ENCODE results near the gene AKAP12.
A peak's percentile ranks its signal among the peaks of the same experiment; 100 is the strongest.

Gene AKAP12

DNA sequence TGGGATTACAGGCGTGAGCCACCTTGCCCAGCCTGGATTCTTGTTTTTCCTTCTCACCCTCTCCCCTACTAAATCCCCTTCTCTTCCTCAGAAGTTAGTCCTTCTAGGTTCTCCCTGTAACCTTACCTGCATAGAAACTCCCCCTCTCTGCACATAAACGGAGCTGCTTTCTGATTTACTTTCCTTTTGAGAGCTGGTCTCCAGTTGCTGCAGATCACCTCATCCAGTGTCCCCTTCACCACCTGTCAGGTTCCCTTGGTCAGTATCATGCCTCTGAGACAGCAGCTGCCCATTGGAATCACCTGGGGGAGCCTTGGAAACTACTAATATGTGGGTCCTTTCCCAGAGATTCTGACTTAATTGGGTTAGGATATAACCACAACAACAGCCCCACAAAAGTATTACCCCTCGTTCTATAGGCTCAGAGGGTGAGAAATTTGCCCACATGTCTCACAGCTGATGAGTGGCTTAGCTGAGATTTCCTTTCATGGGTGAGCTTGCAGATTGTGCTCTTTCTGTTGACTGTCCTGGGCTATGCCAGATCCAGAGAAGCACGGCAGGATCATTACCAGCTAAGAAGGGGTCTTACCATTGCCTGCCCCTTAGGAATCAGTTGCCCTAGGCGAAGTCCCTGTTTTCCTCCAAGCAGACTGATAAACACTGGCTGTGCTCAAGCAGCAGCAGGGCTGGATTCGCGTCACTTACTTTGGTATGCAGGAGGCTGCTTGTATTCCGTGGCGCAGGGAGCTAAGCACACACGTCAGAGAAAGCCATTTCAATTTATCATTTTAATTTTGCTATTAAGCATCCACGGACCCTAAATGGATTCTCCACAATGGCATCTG is 51.3 kb downstream of the AKAP12 start:
- Histone ChIP-seq H3K27me3 (ENCODE audit: insufficient read depth, insufficient read length) (no peaks in the 10 kb centered on the region), H3K36me3 (ENCODE audit: insufficient read depth, insufficient read length, low read length) (no peaks in the 10 kb centered on the region), H3K9me3 (ENCODE audit: insufficient read depth, low read length) (no peaks in the 10 kb centered on the region), H3K9ac (ENCODE audit: insufficient read length, low read depth) (no peak overlapping the region), H3K4me1 (ENCODE audit: insufficient read depth, insufficient read length) (peaks cover 6% of the 10 kb centered on the region), H3K4me3 (ENCODE audit: insufficient read length, low read depth) (no peak overlapping the region)
- DNase-seq (ENCODE audit: low read depth, low spot score), result peak; percentile 13
- no peak for TF ChIP-seq YY1 (IDR thresholded peaks at IDR 0.05; ENCODE audit: insufficient read depth, insufficient read length)
- no peak for TF ChIP-seq ZNF274 (IDR thresholded peaks at IDR 0.05; ENCODE audit: low read depth, low read length)
- TF ChIP-seq SUZ12 (IDR thresholded peaks at IDR 0.05; ENCODE audit: extremely low read depth, insufficient read depth, insufficient read length), result no peak

DNA sequence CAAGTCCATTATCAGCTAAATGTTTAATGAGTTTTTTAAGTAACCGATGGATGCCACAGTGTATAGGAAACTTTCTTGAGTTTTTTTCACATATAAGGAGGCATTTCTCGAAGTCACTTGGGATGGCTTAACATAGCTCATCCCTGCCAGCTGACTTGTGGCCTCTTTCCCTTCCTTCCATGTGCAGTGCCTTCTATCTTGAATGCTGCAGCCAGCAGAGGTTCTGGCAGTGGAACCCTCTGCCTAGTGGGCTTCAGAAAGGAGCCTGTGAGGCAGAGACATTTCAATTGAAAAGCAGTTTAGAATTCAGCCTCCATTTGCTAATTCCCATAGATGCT is 51.9 kb downstream of the AKAP12 start:
- TF ChIP-seq YY1 (IDR thresholded peaks at IDR 0.05; ENCODE audit: insufficient read depth, insufficient read length) (no peak), ZNF274 (IDR thresholded peaks at IDR 0.05; ENCODE audit: low read depth, low read length) (no peak), SUZ12 (IDR thresholded peaks at IDR 0.05; ENCODE audit: extremely low read depth, insufficient read depth, insufficient read length) (no peak)
- H3K27me3 ChIP-seq (ENCODE audit: insufficient read depth, insufficient read length), result no peaks in the 10 kb centered on the region
- H3K9me3 ChIP-seq (ENCODE audit: insufficient read depth, low read length), result no peaks in the 10 kb centered on the region
- peaks cover 6% of the 10 kb centered on the region for H3K4me1 ChIP-seq (ENCODE audit: insufficient read depth, insufficient read length)
- H3K4me3 ChIP-seq (ENCODE audit: insufficient read length, low read depth), result no peak overlapping the region
- H3K36me3 ChIP-seq (ENCODE audit: insufficient read depth, insufficient read length, low read length), result no peaks in the 10 kb centered on the region
- H3K9ac ChIP-seq (ENCODE audit: insufficient read length, low read depth), result no peak overlapping the region
- no peak for DNase-seq (ENCODE audit: low read depth, low spot score)

DNA sequence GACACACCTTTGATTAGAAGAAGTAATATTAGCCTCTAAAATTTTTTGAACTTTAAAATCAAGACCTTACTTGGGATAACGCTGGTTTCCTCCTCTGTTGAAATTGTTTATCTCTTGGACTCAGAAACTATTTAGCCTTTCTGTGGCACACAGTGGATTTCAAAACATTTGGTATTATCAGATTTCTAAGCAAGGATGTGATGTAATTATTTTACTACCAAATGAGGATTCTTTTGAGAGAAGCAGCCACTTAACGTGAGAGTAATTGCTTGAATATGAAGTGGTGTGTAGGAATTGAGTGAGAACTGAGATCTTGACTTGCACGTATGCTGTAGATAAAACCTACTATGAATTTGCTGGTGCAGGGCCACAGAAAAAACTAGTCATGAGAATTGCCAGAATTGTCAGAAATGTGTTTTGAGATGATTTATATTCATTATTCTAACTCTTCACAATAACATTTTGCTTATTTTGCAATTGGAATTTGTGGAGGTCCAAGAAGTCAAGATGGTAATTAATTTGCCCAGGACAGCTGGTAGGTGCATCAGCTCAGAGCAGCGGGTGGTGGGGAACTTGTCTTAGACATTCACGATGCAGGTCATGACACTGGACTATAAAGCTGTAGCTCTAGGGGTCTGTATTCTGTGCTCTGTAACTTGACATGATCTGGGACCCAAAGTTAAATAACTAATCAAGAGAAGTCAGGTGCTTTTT is 53.4 kb downstream of the AKAP12 start:
- H3K36me3 ChIP-seq (ENCODE audit: insufficient read depth, insufficient read length, low read length), result no peaks in the 10 kb centered on the region
- H3K4me1 ChIP-seq (ENCODE audit: insufficient read depth, insufficient read length), result peaks cover 6% of the 10 kb centered on the region
- H3K27me3 ChIP-seq (ENCODE audit: insufficient read depth, insufficient read length), result no peaks in the 10 kb centered on the region
- no peak overlapping the region for H3K9ac ChIP-seq (ENCODE audit: insufficient read length, low read depth)
- TF ChIP-seq SUZ12 (IDR thresholded peaks at IDR 0.05; ENCODE audit: extremely low read depth, insufficient read depth, insufficient read length) (no peak), YY1 (IDR thresholded peaks at IDR 0.05; ENCODE audit: insufficient read depth, insufficient read length) (no peak), ZNF274 (IDR thresholded peaks at IDR 0.05; ENCODE audit: low read depth, low read length) (no peak)
- no peak overlapping the region for H3K4me3 ChIP-seq (ENCODE audit: insufficient read length, low read depth)
- no peaks in the 10 kb centered on the region for H3K9me3 ChIP-seq (ENCODE audit: insufficient read depth, low read length)
- DNase-seq (ENCODE audit: low read depth, low spot score), result no peak

DNA sequence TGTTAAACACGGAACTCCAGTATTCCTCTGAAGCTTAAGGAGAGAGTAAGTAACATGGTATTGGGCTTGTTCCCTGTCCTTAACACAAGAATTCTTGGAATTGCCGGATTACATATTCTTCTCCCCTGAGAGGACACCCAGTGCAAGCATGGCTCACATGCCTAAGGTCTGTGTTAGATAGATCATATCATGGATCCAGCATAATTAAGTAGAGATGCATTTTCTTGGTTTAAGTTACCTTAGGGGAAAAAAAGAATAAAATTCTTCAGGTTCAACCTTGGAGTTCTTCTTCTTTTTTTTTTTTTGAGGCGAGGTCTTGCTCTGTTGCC is 53.9 kb downstream of the AKAP12 start:
- TF ChIP-seq YY1 (IDR thresholded peaks at IDR 0.05; ENCODE audit: insufficient read depth, insufficient read length) (no peak), ZNF274 (IDR thresholded peaks at IDR 0.05; ENCODE audit: low read depth, low read length) (no peak), SUZ12 (IDR thresholded peaks at IDR 0.05; ENCODE audit: extremely low read depth, insufficient read depth, insufficient read length) (no peak)
- no peak for DNase-seq (ENCODE audit: low read depth, low spot score)
- no peaks in the 10 kb centered on the region for H3K36me3 ChIP-seq (ENCODE audit: insufficient read depth, insufficient read length, low read length)
- H3K9ac ChIP-seq (ENCODE audit: insufficient read length, low read depth), result no peak overlapping the region
- no peaks in the 10 kb centered on the region for H3K9me3 ChIP-seq (ENCODE audit: insufficient read depth, low read length)
- H3K27me3 ChIP-seq (ENCODE audit: insufficient read depth, insufficient read length), result no peaks in the 10 kb centered on the region
- peaks cover 6% of the 10 kb centered on the region for H3K4me1 ChIP-seq (ENCODE audit: insufficient read depth, insufficient read length)
- no peak overlapping the region for H3K4me3 ChIP-seq (ENCODE audit: insufficient read length, low read depth)

DNA sequence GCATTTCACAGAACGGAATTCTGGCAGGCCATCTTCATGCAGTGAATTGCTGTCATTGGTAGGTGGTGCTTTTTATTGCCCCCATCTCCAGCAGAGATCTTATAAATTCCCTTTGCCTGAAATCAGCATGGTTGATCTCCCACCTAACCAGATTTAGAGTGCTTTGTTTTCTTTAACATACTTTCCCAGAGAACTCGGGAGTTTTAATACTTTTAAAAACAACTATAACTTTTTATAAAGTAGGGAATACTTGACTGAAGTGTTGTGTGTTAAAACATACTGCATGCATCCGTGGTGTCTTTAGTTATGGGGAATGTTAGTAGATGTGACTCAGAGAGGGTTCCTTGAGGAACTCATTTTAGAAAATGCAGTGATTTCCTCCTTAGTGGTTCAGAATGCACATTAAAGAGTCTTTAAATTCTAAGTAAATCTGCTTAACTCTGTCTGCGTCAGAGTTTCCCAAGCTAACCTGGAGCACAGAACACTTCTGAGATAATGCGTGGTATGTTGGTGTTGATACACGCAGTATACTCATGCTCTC is 54.9 kb downstream of the AKAP12 start:
- no peaks in the 10 kb centered on the region for H3K36me3 ChIP-seq (ENCODE audit: insufficient read depth, insufficient read length, low read length)
- H3K9me3 ChIP-seq (ENCODE audit: insufficient read depth, low read length), result no peaks in the 10 kb centered on the region
- TF ChIP-seq SUZ12 (IDR thresholded peaks at IDR 0.05; ENCODE audit: extremely low read depth, insufficient read depth, insufficient read length) (no peak), ZNF274 (IDR thresholded peaks at IDR 0.05; ENCODE audit: low read depth, low read length) (no peak), YY1 (IDR thresholded peaks at IDR 0.05; ENCODE audit: insufficient read depth, insufficient read length) (no peak)
- no peak overlapping the region for H3K9ac ChIP-seq (ENCODE audit: insufficient read length, low read depth)
- no peak for DNase-seq (ENCODE audit: low read depth, low spot score)
- no peaks in the 10 kb centered on the region for H3K27me3 ChIP-seq (ENCODE audit: insufficient read depth, insufficient read length)
- peaks cover 6% of the 10 kb centered on the region for H3K4me1 ChIP-seq (ENCODE audit: insufficient read depth, insufficient read length)
- H3K4me3 ChIP-seq (ENCODE audit: insufficient read length, low read depth), result no peak overlapping the region

DNA sequence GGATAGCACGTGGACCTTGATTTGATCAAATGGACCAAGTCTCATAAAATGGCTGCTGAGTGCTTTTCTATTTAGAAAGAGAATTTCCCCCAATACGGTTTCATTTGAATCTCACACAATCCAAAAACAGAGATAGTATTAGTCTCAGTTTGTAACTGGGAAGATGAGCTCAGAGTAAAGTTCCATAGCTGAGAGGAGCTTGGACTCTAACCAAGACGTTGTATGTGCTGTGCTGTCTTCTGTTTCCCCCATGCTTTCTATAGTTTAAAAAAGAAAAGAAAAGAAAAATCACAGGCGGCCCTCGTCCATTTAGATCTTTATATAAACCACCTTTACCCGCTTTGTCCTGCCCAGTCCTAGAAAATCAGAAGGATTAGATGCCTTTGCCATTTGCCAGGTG is 58.1 kb downstream of the AKAP12 start:
- no peak overlapping the region for H3K4me3 ChIP-seq (ENCODE audit: insufficient read length, low read depth)
- no peaks in the 10 kb centered on the region for H3K27me3 ChIP-seq (ENCODE audit: insufficient read depth, insufficient read length)
- H3K4me1 ChIP-seq (ENCODE audit: insufficient read depth, insufficient read length), result no peaks in the 10 kb centered on the region
- TF ChIP-seq YY1 (IDR thresholded peaks at IDR 0.05; ENCODE audit: insufficient read depth, insufficient read length), result no peak
- TF ChIP-seq ZNF274 (IDR thresholded peaks at IDR 0.05; ENCODE audit: low read depth, low read length), result no peak
- H3K36me3 ChIP-seq (ENCODE audit: insufficient read depth, insufficient read length, low read length), result no peaks in the 10 kb centered on the region
- H3K9ac ChIP-seq (ENCODE audit: insufficient read length, low read depth), result no peak overlapping the region
- no peak for DNase-seq (ENCODE audit: low read depth, low spot score)
- no peaks in the 10 kb centered on the region for H3K9me3 ChIP-seq (ENCODE audit: insufficient read depth, low read length)

DNA sequence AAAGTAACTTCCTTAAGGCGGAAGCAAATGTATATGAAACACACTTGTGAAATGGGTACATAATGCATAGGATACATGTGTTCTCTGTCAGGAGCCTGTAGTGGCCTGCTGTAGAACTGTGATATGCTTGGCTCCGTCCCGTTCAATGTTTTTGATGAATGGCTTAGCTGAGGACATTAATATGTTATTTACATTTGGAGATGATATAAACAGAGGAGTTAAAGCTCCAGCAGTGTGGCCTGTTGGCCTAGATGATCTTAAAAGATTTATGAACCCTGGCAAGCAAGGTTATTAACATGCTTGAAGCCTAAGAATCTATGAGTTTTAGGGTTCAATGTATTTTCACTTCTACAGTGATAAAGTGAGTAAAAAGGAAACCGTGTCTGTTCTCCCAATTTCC is 59.2 kb downstream of the AKAP12 start:
- TF ChIP-seq SUZ12 (IDR thresholded peaks at IDR 0.05; ENCODE audit: extremely low read depth, insufficient read depth, insufficient read length) (no peak), YY1 (IDR thresholded peaks at IDR 0.05; ENCODE audit: insufficient read depth, insufficient read length) (no peak), ZNF274 (IDR thresholded peaks at IDR 0.05; ENCODE audit: low read depth, low read length) (no peak)
- no peaks in the 10 kb centered on the region for H3K4me1 ChIP-seq (ENCODE audit: insufficient read depth, insufficient read length)
- no peaks in the 10 kb centered on the region for H3K36me3 ChIP-seq (ENCODE audit: insufficient read depth, insufficient read length, low read length)
- H3K9ac ChIP-seq (ENCODE audit: insufficient read length, low read depth), result no peak overlapping the region
- H3K27me3 ChIP-seq (ENCODE audit: insufficient read depth, insufficient read length), result no peaks in the 10 kb centered on the region
- DNase-seq (ENCODE audit: low read depth, low spot score), result no peak
- no peak overlapping the region for H3K4me3 ChIP-seq (ENCODE audit: insufficient read length, low read depth)
- no peaks in the 10 kb centered on the region for H3K9me3 ChIP-seq (ENCODE audit: insufficient read depth, low read length)
